Loucy (cell line): ENCODE data around the gene DNAH11.

Experiments used
- H2AFZ ChIP-seq: fragments of 200-600 bp; sonication (generic); 2 replicates; pipeline ENCODE4 v1.6.0; 2016; ENCODE audit warnings: antibody characterized with exemption, mild to moderate bottlenecking, low read length, moderate library complexity
- H3F3A ChIP-seq: fragments of 200-600 bp; 2 replicates; pipeline ENCODE4 v1.6.0; 2016; ENCODE audit warnings: antibody characterized with exemption, low read depth, mild to moderate bottlenecking
- H3K27me3 ChIP-seq: fragments of 200-600 bp; sonication (generic); 2 replicates; pipeline ENCODE4 v1.6.1; 2014; ENCODE audit warnings: low read length, mild to moderate bottlenecking; ENCODE audit not compliant: insufficient read depth, poor library complexity, severe bottlenecking
- H3K36me3 ChIP-seq: fragments of 200-600 bp; sonication (generic); 2 replicates; pipeline ENCODE4 v1.6.1; 2016; ENCODE audit warnings: low read length; ENCODE audit not compliant: insufficient read depth
- H3K4me1 ChIP-seq: fragments of 200-600 bp; sonication (generic); 2 replicates; pipeline ENCODE4 v1.5.1; 2014; ENCODE audit warnings: low read length, mild to moderate bottlenecking; ENCODE audit not compliant: insufficient read depth, poor library complexity, severe bottlenecking
- H3K4me2 ChIP-seq: fragments of 200-600 bp; sonication (generic); 2 replicates; pipeline ENCODE4 v1.6.0; 2014; ENCODE audit warnings: antibody characterized with exemption, low read length, low read depth, mild to moderate bottlenecking; ENCODE audit not compliant: poor library complexity, severe bottlenecking
- H3K4me3 ChIP-seq: fragments of 200-600 bp; sonication (generic); 2 replicates; pipeline ENCODE4 v1.5.1; 2014; ENCODE audit warnings: low read length, mild to moderate bottlenecking, mixed read lengths; ENCODE audit not compliant: poor library complexity, severe bottlenecking
- H3K79me2 ChIP-seq: fragments of 200-600 bp; sonication (generic); 2 replicates; pipeline ENCODE4 v1.6.1; 2014; ENCODE audit warnings: low read length; ENCODE audit not compliant: insufficient read depth
- H3K9ac ChIP-seq: fragments of 200-600 bp; sonication (generic); 2 replicates; pipeline ENCODE4 v1.6.0; 2014; ENCODE audit warnings: mild to moderate bottlenecking, low read depth, low read length, moderate library complexity; ENCODE audit not compliant: poor library complexity, severe bottlenecking
- H3K9me2 ChIP-seq: fragments of 200-600 bp; sonication (generic); replicated peaks from 2 replicates; pipeline ENCODE4 v1.6.1; 2016; ENCODE audit warnings: low read depth, low read length, mixed read lengths
- H3K9me3 ChIP-seq: fragments of 200-600 bp; sonication (generic); 2 replicates; pipeline ENCODE4 v1.6.1; 2014; ENCODE audit warnings: mild to moderate bottlenecking, antibody characterized with exemption, low read length, low read depth; ENCODE audit not compliant: insufficient read depth
- H4K20me1 ChIP-seq: fragments of 200-600 bp; sonication (generic); 2 replicates; pipeline ENCODE4 v1.6.0; 2014; ENCODE audit warnings: antibody characterized with exemption, low read length, mild to moderate bottlenecking; ENCODE audit not compliant: insufficient read depth, poor library complexity, severe bottlenecking
- EZH2phosphoT487 ChIP-seq: fragments of 200-600 bp; IDR thresholded peaks from 2 replicates; pipeline ENCODE4 v1.6.1; 2018; ENCODE audit warnings: antibody characterized with exemption, mild to moderate bottlenecking, moderate library complexity, borderline replicate concordance
- TF ChIP-seq, protein P1 (sequence below): fragments of 200-600 bp; sonication (generic); conservative IDR thresholded peaks from 2 replicates; pipeline ENCODE4 v1.5.1; 2014; ENCODE audit warnings: mild to moderate bottlenecking, antibody characterized with exemption, low read length

DNAH11 gene

DNA sequence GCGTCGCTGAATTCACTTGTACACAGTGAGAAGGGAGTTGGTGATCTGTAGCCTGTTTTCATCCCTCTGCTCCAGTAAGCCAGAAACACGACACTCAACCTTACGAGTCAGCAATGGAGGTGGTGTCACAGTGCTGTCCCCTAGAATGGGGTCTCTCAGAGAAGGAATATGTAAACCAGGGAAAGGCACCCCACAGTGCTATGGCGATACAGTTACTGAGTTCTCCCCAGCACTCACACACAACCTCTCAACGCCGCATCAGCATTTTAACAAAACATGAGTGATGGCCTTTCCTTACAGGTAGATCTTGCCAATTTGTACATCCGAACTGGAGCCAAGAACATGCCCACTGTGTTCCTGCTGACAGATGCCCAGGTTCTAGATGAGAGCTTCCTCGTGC is 206.5 kb downstream of the DNAH11 start:
- no peaks in the 10 kb centered on the region for H3K36me3 ChIP-seq

DNA sequence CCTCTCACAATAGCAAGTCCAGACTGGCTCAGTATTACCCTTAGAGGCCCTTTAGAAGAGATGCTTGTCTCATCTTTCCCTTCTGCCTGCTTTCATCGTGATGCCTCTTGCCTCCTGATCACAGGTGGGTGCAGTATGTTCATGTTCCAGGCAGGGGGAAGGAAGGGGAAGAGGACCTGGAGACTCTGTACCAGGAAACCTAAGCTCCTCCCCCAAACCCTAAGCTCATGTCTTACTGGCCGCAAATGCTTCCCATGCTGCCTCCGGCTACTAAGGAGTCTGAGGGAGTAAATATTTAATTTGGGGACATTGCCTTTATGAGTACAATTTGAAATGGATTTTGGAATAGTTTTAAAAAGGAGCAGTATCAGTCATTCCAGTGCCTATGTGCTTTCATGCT is 210.2 kb downstream of the DNAH11 start:
- no peak overlapping the region for H3K4me3 ChIP-seq
- H3K27me3 ChIP-seq: no peaks in the 10 kb centered on the region
- no peaks in the 10 kb centered on the region for H3K4me1 ChIP-seq
- no peak overlapping the region for H2AFZ ChIP-seq
- no peaks in the 10 kb centered on the region for H3K36me3 ChIP-seq
- no peak overlapping the region for H3K4me2 ChIP-seq
- no peaks in the 10 kb centered on the region for H3K79me2 ChIP-seq
- H3K9me3 ChIP-seq: no peaks in the 10 kb centered on the region
- H3K9ac ChIP-seq: no peak overlapping the region
- H3K9me2 ChIP-seq: no peaks in the 10 kb centered on the region
- H4K20me1 ChIP-seq: no peaks in the 10 kb centered on the region
- no peak for TF ChIP-seq EZH2phosphoT487
- TF ChIP-seq, protein P1, sequence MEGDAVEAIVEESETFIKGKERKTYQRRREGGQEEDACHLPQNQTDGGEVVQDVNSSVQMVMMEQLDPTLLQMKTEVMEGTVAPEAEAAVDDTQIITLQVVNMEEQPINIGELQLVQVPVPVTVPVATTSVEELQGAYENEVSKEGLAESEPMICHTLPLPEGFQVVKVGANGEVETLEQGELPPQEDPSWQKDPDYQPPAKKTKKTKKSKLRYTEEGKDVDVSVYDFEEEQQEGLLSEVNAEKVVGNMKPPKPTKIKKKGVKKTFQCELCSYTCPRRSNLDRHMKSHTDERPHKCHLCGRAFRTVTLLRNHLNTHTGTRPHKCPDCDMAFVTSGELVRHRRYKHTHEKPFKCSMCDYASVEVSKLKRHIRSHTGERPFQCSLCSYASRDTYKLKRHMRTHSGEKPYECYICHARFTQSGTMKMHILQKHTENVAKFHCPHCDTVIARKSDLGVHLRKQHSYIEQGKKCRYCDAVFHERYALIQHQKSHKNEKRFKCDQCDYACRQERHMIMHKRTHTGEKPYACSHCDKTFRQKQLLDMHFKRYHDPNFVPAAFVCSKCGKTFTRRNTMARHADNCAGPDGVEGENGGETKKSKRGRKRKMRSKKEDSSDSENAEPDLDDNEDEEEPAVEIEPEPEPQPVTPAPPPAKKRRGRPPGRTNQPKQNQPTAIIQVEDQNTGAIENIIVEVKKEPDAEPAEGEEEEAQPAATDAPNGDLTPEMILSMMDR: no peak
- no peaks in the 10 kb centered on the region for H3F3A ChIP-seq

More for the DNA sequence above, 206.5 kb downstream of the DNAH11 start:
- Histone ChIP-seq H3F3A (no peaks in the 10 kb centered on the region), H3K79me2 (no peaks in the 10 kb centered on the region), H3K4me1 (peaks cover 5% of the 10 kb centered on the region), H4K20me1 (no peaks in the 10 kb centered on the region), H3K4me3 (no peak overlapping the region), H3K9ac (no peak overlapping the region), H3K9me2 (no peaks in the 10 kb centered on the region), H2AFZ (no peak overlapping the region), H3K9me3 (no peaks in the 10 kb centered on the region), H3K27me3 (no peaks in the 10 kb centered on the region), H3K4me2 (no peak overlapping the region)
- no peak for TF ChIP-seq EZH2phosphoT487
- TF ChIP-seq, protein P1: no peak

DNA sequence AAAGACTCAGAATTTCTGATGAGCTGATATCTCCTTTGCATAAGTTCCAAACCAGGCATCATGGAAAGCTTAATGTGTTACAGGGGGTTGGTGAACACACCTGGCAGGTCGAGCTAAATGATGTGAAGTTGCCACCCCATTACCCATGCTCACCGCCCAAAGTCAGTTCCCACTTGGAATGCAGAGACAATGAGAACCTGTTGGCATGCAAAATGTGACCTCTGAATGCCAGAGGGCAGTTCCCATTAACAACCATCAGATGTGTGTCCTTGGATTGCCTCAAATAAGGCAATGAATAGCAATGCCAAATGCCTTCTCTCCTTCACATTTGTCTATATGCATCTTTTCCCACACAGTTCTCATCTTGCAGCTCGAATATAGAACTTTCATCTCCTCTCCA is 212.1 kb downstream of the DNAH11 start:
- H3K27me3 ChIP-seq: no peaks in the 10 kb centered on the region

More for the DNA sequence above, 212.1 kb downstream of the DNAH11 start:
- H3K4me2 ChIP-seq: no peak overlapping the region
- no peaks in the 10 kb centered on the region for H3K9me3 ChIP-seq
- TF ChIP-seq, protein P1: no peak
- no peak for TF ChIP-seq EZH2phosphoT487
- H2AFZ ChIP-seq: no peak overlapping the region
- H3K79me2 ChIP-seq: no peaks in the 10 kb centered on the region
- no peaks in the 10 kb centered on the region for H3K4me1 ChIP-seq
- no peaks in the 10 kb centered on the region for H3K9me2 ChIP-seq
- no peak overlapping the region for H3K9ac ChIP-seq
- no peaks in the 10 kb centered on the region for H4K20me1 ChIP-seq
- no peak overlapping the region for H3K4me3 ChIP-seq
- H3F3A ChIP-seq: no peaks in the 10 kb centered on the region
- H3K36me3 ChIP-seq: no peaks in the 10 kb centered on the region
